BE2C (cell line): ENCODE results near the gene PROS1.

Source experiments
- DNase-seq: peaks from one replicate; pipeline ENCODE4 v3.0.0-alpha.2; 2020
- H3K27me3 ChIP-seq: fragments of 250-450 bp; sonication (Bioruptor Pico); 2 replicates; pipeline ENCODE4 v1.5.1; 2020; ENCODE audit warnings: mild to moderate bottlenecking
- H3K36me3 ChIP-seq: fragments of 250-450 bp; sonication (Bioruptor Pico); 2 replicates; pipeline ENCODE4 v1.5.1; 2020; ENCODE audit warnings: mild to moderate bottlenecking
- H3K4me1 ChIP-seq: fragments of 250-450 bp; sonication (Bioruptor Pico); 2 replicates; pipeline ENCODE4 v1.5.1; 2020
- H3K4me3 ChIP-seq: 2 replicates; pipeline ENCODE4 v1.5.1; 2011; ENCODE audit warnings: low read depth, low read length
- H3K9me3 ChIP-seq: fragments of 250-450 bp; sonication (Bioruptor Pico); 2 replicates; pipeline ENCODE4 v1.5.1; 2020
- CTCF ChIP-seq: IDR thresholded peaks from 2 replicates; pipeline ENCODE4 v1.5.1; 2012; ENCODE audit warnings: mild to moderate bottlenecking, low read depth, low read length

PROS1 gene

GRCh38 chr3:94011233-94011711 is 37.6 kb upstream of the PROS1 start:
- no peak for DNase-seq
- H3K4me3 ChIP-seq, result no peak overlapping the region
- H3K9me3 ChIP-seq, result no peaks in the 10 kb centered on the region
- peaks cover 10% of the 10 kb centered on the region for H3K4me1 ChIP-seq
- H3K27me3 ChIP-seq, result no peaks in the 10 kb centered on the region
- no peaks in the 10 kb centered on the region for H3K36me3 ChIP-seq
- TF ChIP-seq CTCF, result no peak

DNA sequence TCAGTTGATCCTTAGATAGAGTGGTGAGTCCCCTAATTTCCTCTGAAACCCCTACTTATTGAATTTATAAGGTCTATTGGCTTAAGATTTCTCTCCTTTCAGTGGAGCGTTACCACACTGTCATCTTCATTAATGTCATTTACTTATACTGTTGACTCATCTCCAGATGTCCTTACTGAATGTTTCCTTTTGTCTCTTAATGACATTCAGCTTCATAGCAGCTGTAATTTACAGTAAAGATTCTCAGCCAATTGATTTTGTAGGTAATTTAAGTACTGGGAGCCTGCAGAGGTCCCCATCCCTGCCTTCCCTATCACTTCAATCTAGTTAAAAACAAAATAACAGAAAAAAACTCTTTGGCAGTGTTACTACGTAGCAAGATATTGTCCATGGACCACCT is 35.9 kb upstream of the PROS1 start:
- no peaks in the 10 kb centered on the region for H3K27me3 ChIP-seq
- no peak overlapping the region for H3K4me3 ChIP-seq
- no peaks in the 10 kb centered on the region for H3K9me3 ChIP-seq
- peak; percentile 27 for DNase-seq
- TF ChIP-seq CTCF, result no peak
- no peaks in the 10 kb centered on the region for H3K36me3 ChIP-seq
- H3K4me1 ChIP-seq, result peaks cover 15% of the 10 kb centered on the region

DNA sequence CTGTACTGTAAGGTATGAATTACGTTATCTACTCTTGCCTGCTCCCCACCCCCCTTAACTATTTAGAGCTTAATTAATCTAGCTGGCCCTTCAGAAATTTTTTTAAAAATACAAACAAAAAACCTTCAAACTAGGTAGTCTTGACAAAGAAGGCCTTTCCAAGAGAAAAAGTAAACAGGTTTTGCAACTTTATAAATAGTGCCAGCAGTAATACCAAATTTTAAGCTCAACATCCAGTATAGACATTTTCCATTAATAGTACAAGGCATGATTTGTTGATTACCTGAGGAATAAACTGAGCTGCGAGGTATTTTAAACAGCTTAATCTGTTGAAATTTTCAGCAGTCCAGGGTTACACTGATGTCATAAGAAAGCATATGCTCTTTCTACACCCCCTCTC is 34.6 kb upstream of the PROS1 start:
- TF ChIP-seq CTCF, result no peak
- peaks cover 15% of the 10 kb centered on the region for H3K4me1 ChIP-seq
- no peak for DNase-seq
- no peaks in the 10 kb centered on the region for H3K36me3 ChIP-seq
- no peaks in the 10 kb centered on the region for H3K27me3 ChIP-seq
- H3K9me3 ChIP-seq, result no peaks in the 10 kb centered on the region
- no peak overlapping the region for H3K4me3 ChIP-seq

DNA sequence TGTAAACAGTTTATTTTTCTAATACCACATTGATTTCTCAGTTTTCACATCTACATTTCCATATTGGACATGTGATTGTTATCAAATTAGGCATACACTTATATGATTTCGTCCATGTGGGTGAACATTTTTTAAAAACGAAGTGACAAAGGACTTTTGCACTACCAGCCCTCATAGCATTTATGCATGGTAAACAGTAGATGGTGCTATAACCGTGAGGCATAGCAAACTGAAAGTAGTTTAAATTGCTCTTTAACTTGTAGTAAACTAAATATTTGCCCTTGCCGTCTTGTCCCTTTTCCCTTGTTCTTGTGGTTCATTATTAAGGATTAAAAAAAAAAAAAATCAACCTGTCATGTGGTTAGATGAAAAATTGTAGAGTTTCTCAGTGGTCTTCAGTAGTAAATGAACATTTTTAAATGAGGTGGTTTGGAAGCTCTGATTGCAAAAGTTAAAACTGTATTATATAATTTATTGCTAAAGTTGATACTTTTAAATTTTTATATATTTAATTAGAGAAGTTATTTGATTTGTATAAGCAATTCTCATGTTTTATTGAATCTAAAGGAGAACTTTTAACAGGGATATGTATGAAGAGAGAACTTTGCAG is 30.7 kb upstream of the PROS1 start:
- DNase-seq, result no peak
- TF ChIP-seq CTCF, result peak; percentile 86
- no peaks in the 10 kb centered on the region for H3K27me3 ChIP-seq
- H3K9me3 ChIP-seq, result no peaks in the 10 kb centered on the region
- peaks cover 15% of the 10 kb centered on the region for H3K4me1 ChIP-seq
- H3K4me3 ChIP-seq, result peak overlapping the region; percentile 25; the same call in 1 of the 2 replicates
- no peaks in the 10 kb centered on the region for H3K36me3 ChIP-seq

DNA sequence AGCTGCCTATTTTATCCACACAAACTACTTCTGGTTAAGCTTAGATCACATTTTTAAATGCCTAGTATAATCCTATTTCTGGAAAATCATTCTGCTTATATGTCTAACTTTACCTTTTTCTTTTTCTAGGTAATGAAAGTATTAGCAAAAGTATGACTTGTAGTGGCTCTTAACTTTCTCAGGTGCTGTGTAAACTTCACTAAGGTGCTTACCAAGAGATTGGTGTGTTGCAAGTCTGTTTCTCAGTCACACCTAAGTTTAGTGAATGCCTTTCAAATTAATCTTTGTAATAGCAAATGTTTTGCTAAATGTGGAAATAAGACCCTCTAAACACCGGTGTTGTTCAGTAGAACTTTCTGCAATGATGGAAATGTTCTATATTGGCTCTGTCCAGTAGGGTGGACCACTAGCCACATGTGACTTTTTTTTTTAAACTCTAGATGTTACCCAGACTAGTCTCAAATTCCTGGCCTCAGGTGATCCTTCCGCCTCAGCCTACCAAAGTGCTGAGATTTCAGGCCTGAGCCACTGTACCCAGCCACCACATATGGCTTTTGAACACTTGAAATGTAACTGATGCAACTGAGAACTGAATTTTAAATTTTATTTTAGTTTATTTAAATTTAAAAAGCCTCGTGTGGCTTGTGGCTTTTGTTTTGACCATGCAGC is 28.3 kb upstream of the PROS1 start:
- no peak for DNase-seq
- H3K36me3 ChIP-seq, result peaks cover 5% of the 10 kb centered on the region; the same call in 1 of the 2 replicates

More for the DNA sequence above, 28.3 kb upstream of the PROS1 start:
- Histone ChIP-seq H3K4me1 (peaks cover 5% of the 10 kb centered on the region), H3K4me3 (no peak overlapping the region), H3K27me3 (no peaks in the 10 kb centered on the region), H3K9me3 (no peaks in the 10 kb centered on the region)
- TF ChIP-seq CTCF, result no peak
